Heart right ventricle (tissue), 16 donors: ENCODE data around the gene F12. TPM values are rescaled to one million over a fixed set of nuclear protein-coding genes. Genes with fewer than 3 reads are reported as not detected.

Source experiments
- ATAC-seq, 8 donors: fragments of 200-7000 bp; cut with Tn5 transposase; one replicate each; pipeline ENCODE4 v1.9.1; 2020; ENCODE audit warnings: mild to moderate bottlenecking in 8 of 8, moderate library complexity in 8 of 8, moderate number of reproducible peaks in 1 of 8
- DNase-seq, 2 donors: peaks; one replicate each; pipeline ENCODE4 v3.0.0-alpha.2; 2020
- H3K27ac ChIP-seq, 10 donors: fragments of 200-600 bp; sonication (generic) in 2 of 10; one replicate each; pipeline versions ENCODE4 v1.5.0 to v1.8.0; 2020 to 2022; ENCODE audit warnings: mild to moderate bottlenecking in 3 of 10
- H3K27me3 ChIP-seq, 7 donors: fragments of 200-600 bp; one replicate each; pipeline ENCODE4 v1.8.0; 2021 to 2022; ENCODE audit warnings: mild to moderate bottlenecking in 2 of 7
- H3K36me3 ChIP-seq, 9 donors: fragments of 200-600 bp; sonication (generic) in 1 of 9; one replicate each; pipeline versions ENCODE4 v1.5.0 to v1.8.0; 2020 to 2022; ENCODE audit warnings: mild to moderate bottlenecking in 2 of 9
- H3K4me1 ChIP-seq, 9 donors: fragments of 200-600 bp; sonication (generic) in 1 of 9; one replicate each; pipeline versions ENCODE4 v1.5.0 to v1.8.0; 2020 to 2022; ENCODE audit warnings: mild to moderate bottlenecking in 4 of 9
- H3K4me3 ChIP-seq, 10 donors: fragments of 200-600 bp; sonication (generic) in 2 of 10; one replicate each; pipeline versions ENCODE4 v1.5.0 to v1.8.0; 2020 to 2022; ENCODE audit warnings: mild to moderate bottlenecking in 7 of 10, moderate library complexity in 2 of 10
- H3K9me3 ChIP-seq, 11 donors: fragments of 200-600 bp in 10 of 11; sonication (generic) in 2 of 11; one replicate each; pipeline versions ENCODE4 v1.5.0 to v1.8.0; 2013 to 2022; ENCODE audit warnings: mild to moderate bottlenecking in 2 of 11, control low read depth in 1 of 11, moderate library complexity in 1 of 11
- WGBS, 2 donors: extraction: QIAGEN DNeasy Blood & Tissue Kit; methylation state at CpG; one replicate each; pipeline ENCODE4 v1.1.7; 2013; ENCODE audit warnings: inconsistent platforms in 1 of 2; 5-methylcytosine and 5-hydroxymethylcytosine counted together
- intact Hi-C, 10 donors: fragments of 100-400 bp; cut with DNase I; formaldehyde crosslinking; loops; one replicate each; pipeline versions ENCODE4 v1.11.1 to v1.14.2; 2022
- polyA plus RNA-seq, 2 donors: library from polyadenylated mRNA; stranded (reverse); fragments of 200-250 nt; gene quantifications; one replicate each; pipeline ENCODE4 v1.2.3, GENCODE V29; 2013
- total RNA-seq, 10 donors: library from RNA; stranded (reverse); fragmentation: NEBNext Ultra II Directional in 3 of 10; extraction: Animal tissue kit (Norgen Biotek cat#: 25700) in 3 of 10; gene quantifications; one replicate each; pipeline versions ENCODE4 v1.2.1 to v1.2.4, GENCODE V29; 2021 to 2023
- TF ChIP-seq, protein P1 (sequence below), 9 donors: fragments of 200-600 bp; sonication (generic) in 2 of 9; IDR thresholded peaks; one replicate each; pipeline versions ENCODE4 v1.5.0 to v1.8.0; 2021 to 2022; ENCODE audit warnings: antibody characterized with exemption in 9 of 9, mild to moderate bottlenecking in 5 of 9, moderate library complexity in 1 of 9
- donor health status: Arrhythmogenic right ventricular cardiomyopathy.
- donor health status: ischemic (EF 13 %, LVEDD 7.1; RV severe dilation, severe dysfunction).
- donor health status: healthy with polysubstance abuse.
- donor health status: DM: no; HTN: yes; CAD: no.
- donor health status: DM: no; HTN: no; CAD: no.
- donor health status: ischemic (EF 25% LVEDD 6.9; RV normal size, moderate dysfunction).
- donor health status: ischemic (EF 25% LVEDD 5.7; RV mildly dilated, moderate dysfunction).
- donor health status: healthy.
- donor health status: DM: yes; HTN: yes; CAD: no.
- donor health status: Ischemic cardiomyopathy.
- donor health status: ischemic (EF 35%, LVEDD 5.7; RV mildly dilated, moderate dysfunction).
- donor health status: nonischemic (EF 11% LVEDD 7.7; RV severe dilation, severe dysfunction).
- donor health status: DM: yes; HTN: yes; CAD: no.
- donor health status: PGD.
- donor health status: ischemic (EF 29% LVEDD 5.4; RV normal size, mild dysfunction).
- donor health status: nonischemic (EF 23%, LVEDD 6.1; RV moderate dilation, normal function).

F12 gene
- total and polyA plus RNA-seq, 12 donors, result 0.25 to 0.37 (median 0.28) TPM; not detected in 9

DNA sequence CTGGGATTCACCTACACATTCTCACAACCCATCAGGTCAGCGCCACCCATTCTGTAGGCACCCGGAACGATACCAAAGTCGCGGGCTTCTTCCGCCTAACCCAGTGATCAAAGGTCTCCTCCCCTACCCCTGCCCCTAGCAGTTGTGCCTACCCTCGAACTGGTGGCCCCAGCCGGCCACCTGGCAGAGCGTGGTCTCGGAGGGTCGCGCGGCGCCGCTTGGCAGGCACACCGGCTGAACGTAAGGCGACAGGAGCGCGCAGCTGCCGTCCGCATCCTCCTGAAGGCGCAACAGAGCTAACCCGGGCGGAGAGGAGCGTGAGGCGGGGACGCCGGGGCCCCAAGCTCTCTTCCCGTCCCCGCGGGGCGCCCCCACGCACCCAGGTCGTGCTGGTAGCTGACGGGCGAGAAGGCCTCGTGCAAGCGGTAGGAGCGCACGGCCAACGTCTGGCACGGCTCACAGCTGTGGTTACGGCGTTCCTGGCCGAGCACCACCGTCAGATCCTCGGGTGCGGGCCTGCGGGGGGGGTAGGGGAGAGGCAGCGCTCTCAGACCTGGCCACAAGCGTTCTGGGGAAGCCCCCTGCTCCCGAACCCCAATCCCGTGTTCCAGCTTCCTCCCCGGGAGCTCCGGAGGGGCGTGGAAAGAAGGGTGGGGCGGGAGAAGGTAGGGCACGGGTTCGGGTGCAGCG is 6.1 kb downstream of the F12 start:
- Histone ChIP-seq H3K27me3 (peaks cover 35 to 82% (median 67%) of the 10 kb centered on the region in 7 donors), H3K36me3 (no peaks in the 10 kb centered on the region), H3K27ac (peak overlapping the region in 1 of 10 donors; percentile 28), H3K4me3 (peak overlapping the region; percentile 28 to 64 (median 58)), H3K9me3 (no peaks in the 10 kb centered on the region), H3K4me1 (peaks cover 20 to 56% (median 35%) of the 10 kb centered on the region in 9 donors)
- intact Hi-C loops, result loop anchor here in 2 of 10 donors (1.0 to 5.0 kb wide), 2 partner anchors 47 to 49 kb away; no protein-coding TSS in a partner anchor
- ATAC-seq (peak in 1 of 8 donors; percentile 21), DNase-seq (no peak)
- TF ChIP-seq, protein P1, sequence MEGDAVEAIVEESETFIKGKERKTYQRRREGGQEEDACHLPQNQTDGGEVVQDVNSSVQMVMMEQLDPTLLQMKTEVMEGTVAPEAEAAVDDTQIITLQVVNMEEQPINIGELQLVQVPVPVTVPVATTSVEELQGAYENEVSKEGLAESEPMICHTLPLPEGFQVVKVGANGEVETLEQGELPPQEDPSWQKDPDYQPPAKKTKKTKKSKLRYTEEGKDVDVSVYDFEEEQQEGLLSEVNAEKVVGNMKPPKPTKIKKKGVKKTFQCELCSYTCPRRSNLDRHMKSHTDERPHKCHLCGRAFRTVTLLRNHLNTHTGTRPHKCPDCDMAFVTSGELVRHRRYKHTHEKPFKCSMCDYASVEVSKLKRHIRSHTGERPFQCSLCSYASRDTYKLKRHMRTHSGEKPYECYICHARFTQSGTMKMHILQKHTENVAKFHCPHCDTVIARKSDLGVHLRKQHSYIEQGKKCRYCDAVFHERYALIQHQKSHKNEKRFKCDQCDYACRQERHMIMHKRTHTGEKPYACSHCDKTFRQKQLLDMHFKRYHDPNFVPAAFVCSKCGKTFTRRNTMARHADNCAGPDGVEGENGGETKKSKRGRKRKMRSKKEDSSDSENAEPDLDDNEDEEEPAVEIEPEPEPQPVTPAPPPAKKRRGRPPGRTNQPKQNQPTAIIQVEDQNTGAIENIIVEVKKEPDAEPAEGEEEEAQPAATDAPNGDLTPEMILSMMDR (IDR thresholded peaks at IDR 0.05), result no peak
- 2% methylated on average over 59 to 61 of the region's 61 CpGs for WGBS, 2 donors

DNA sequence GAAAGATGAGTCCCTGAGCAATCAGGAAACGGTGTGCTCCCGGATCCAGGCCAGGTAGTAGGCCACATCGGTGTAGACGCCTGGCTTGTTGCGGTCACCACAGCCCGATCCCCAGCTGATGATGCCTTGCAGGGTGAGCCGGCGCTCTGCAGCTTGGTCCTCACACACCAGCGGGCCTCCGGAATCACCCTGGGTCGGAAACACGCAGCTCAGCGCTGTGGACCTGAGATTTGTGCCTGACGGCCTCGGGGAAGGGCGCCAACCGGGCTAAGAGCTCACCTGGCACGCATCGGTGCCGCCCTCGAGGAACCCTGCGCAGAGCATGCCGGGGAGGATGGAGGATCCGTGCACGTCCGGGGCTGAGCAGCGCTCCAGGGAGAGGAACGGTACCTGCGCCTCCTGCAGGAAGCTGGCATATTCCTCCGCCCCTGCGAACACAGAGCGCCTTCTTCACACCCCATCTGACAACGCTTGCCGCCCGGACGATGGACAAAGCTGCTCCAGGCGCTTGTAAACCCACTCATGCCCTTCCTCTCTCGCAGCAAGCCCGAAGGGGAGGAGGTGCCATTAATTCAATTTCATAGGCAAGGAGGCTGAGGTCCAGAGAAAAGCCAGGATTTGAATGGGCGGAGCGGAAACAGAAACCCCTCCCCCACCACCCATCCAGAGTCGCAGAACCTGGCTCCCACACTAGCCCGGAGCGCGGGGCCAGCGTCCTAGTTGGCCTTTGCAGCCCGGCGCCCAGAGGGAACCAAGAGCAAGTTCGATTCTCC is 6.9 kb downstream of the F12 start:
- H3K27ac ChIP-seq, result no peak overlapping the region
- TF ChIP-seq, protein P1 (IDR thresholded peaks at IDR 0.05), result peak in 7 of 9 donors; percentile 10 to 41 (median 31)
- H3K27me3 ChIP-seq, result peaks cover 35 to 90% (median 74%) of the 10 kb centered on the region in 7 donors
- intact Hi-C loops, result loop anchor here in 2 of 10 donors (1.0 to 5.0 kb wide), 2 partner anchors 48 to 50 kb away; no protein-coding TSS in a partner anchor
- peak in 1 of 8 donors; percentile 19 for ATAC-seq
- peak in 1 of 2 donors; percentile 44 for DNase-seq
- H3K36me3 ChIP-seq, result no peaks in the 10 kb centered on the region
- 4 to 7% methylated on average over 49 of the region's 49 CpGs for WGBS, 2 donors
- peak overlapping the region in 2 of 10 donors; percentile 60 to 64 for H3K4me3 ChIP-seq
- peaks cover 20 to 56% (median 35%) of the 10 kb centered on the region in 9 donors for H3K4me1 ChIP-seq
- H3K9me3 ChIP-seq, result no peaks in the 10 kb centered on the region

DNA sequence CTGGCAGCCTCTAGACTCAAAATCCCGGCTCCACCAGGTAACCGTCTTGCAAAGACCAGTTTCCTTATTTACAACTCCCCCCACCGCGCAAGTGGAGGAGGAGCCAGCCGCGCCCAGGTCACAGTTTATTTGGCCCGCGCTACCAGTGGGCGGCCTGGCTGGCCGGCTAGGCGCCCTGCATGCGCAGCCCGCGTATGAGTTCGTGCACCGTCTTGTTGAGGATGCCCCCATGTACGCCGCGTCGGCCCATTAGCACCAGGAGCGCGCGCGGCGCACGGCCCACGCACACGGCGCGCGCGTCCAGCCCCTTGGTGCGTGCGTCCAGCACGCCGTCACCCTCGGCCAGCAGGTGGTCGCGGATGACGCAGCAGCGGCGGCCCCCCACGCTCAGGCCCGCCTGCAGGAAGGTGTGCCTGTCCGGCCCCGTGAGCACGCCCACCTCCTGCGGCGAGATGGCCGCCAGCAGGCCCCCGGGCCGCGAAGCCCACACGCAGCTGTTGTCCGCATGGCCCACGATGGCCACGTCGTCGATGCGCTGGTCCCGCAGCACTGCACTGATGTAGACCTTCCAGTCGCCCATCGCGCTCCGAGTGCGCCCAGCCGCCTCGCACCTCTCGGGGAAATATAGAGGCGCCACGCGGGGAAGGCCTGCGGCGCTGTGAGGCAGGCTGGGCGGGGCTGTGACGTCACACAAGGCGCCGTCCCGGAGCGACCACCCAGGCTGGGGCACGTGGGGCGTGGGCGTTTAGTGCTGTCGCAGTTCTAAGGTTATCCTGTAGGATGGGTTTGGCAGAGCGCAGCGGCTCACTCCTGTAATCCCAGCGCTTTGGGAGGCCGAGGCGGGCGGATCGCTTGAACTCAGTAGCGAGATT is 9.1 kb downstream of the F12 start, which contains the start of gene PFN3:
PFN3 (minus strand) TSS at position 665 of the 872 bp plus-strand sequence; CDS start at position 580, 85 bp downstream.
- H3K4me1 ChIP-seq, result peaks cover 20 to 42% (median 35%) of the 10 kb centered on the region in 9 donors
- H3K36me3 ChIP-seq, result no peaks in the 10 kb centered on the region
- ATAC-seq (no peak), DNase-seq (no peak)
- H3K9me3 ChIP-seq, result no peaks in the 10 kb centered on the region
- intact Hi-C loops, result loop anchor here in 1 of 10 donors (5.0 kb wide), 1 partner anchor 52 kb away; no protein-coding TSS in a partner anchor
- H3K27me3 ChIP-seq, result peaks cover 35 to 100% (median 90%) of the 10 kb centered on the region in 7 donors
- WGBS, 2 donors, result 5 to 10% methylated on average over 92 of the region's 92 CpGs
- TF ChIP-seq, protein P1 (IDR thresholded peaks at IDR 0.05), result no peak
- peak within 1 kb of the TSS in 1 of 10 donors; percentile 14 for H3K4me3 ChIP-seq
- no peak within 1 kb of the TSS for H3K27ac ChIP-seq
